DMS53 (cell line): Measurements from ENCODE around the gene ENDOD1.
"Not testable (repeated sequence)": the region's sequence is repeated elsewhere in the genome, so short reads cannot be mapped to it uniquely, and the experiment has no call there.

Source experiments
- DNase-seq: peaks from one replicate; lab custom pipeline; 2025; lab: John Stamatoyannopoulos, UW

Gene ENDOD1, protein sequence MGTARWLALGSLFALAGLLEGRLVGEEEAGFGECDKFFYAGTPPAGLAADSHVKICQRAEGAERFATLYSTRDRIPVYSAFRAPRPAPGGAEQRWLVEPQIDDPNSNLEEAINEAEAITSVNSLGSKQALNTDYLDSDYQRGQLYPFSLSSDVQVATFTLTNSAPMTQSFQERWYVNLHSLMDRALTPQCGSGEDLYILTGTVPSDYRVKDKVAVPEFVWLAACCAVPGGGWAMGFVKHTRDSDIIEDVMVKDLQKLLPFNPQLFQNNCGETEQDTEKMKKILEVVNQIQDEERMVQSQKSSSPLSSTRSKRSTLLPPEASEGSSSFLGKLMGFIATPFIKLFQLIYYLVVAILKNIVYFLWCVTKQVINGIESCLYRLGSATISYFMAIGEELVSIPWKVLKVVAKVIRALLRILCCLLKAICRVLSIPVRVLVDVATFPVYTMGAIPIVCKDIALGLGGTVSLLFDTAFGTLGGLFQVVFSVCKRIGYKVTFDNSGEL

DNA sequence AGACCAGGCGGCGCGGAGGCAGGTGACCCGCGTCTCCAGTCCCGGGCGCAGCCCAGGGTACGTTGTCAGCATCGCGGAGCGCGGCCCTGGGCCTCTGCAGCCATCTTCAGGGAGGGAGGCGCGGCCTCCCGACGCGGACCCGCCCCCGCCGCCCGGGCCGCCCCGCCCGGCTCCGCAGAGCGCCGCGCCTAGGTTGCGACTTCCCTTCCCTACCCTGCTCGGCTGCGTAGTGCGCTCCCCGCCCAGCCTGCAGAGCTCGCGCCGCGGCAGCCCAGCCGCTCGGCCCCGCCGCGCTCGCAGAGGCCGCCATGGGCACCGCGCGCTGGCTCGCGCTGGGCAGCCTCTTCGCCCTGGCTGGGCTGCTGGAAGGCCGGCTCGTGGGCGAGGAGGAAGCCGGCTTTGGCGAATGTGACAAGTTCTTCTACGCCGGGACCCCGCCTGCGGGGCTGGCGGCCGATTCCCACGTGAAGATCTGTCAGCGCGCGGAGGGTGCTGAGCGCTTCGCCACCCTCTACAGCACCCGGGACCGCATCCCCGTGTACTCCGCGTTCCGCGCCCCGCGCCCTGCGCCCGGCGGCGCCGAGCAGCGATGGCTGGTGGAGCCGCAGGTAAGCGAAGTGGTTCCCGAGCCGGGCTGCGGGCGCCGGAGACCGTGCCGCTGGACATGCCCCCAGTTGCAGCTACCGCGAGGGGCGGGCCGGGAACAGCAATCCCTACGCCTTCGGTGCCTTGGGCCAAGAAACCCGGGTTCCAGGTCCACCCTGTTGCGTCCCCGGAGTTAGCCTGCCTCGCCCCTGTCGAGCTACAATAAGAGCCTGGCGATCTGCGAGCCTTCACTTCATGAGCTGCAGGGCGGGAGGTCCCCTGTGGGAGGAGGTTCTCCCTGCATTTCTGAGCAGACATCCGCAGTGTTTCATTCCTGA is at the start of gene ENDOD1:
ENDOD1 (plus strand) TSS at position 227 of the 923 bp plus-strand sequence; CDS start at position 309, 82 bp downstream.
- DNase-seq = peak; percentile 95

DNA sequence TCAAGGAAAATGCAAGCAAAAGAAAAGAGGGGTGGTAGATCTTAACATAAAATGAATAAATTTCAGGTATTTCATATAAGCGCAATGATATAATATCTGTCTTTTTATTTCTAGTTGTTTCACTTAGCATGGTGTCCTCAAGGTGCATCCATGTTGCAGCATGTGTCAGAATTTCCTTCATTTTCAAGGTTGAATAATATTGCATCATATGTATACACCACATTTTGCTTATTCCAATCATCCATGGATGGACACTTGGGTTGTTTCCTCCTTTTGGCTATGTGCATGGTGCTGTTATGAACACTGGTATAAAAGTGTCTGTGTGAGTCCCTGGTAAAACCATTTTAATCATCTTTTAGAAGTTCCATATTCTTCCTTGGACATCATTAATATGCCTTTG is 47.4 kb upstream of the ENDOD1 start:
- DNase-seq = no peak

DNA sequence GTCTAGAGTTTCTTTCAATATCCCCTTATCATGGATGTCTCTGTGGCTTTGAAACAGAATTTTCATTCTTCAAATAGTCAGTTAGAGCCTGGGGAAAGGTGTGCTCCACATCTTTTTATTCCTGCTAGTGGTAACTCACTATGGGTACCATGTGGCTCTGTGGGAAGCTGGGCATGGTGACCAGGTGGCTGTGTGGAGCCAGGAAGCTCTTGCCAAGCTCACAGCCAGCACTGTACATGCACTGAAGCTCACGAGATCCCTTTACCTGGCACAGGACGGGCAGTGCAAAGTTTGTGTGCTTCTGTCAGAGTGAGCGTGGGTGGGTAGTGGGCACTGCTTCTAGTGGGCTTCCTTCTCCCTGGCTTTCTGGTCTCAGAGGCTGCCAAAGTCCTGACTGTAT is 46.7 kb upstream of the ENDOD1 start:
- DNase-seq = no peak

DNA sequence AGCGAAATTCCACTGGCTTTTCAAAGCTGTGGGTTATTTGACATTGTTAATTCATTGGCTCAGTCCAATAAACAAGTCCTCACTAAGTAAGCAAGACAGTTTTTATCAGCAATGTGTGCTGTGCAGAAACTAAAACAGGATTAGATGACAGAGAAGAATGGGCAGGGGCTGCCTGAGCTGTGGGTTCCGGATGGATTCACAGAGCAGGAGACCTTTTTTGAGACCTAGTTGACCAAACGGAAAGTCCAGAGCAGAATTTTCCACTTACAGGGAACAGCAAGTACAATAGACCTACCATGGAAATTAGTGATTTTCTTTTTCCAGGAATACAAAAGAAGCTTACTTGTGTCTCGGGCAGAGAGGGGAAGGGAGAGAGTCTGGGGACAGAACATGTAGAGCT is 45.6 kb upstream of the ENDOD1 start:
- no peak for DNase-seq

DNA sequence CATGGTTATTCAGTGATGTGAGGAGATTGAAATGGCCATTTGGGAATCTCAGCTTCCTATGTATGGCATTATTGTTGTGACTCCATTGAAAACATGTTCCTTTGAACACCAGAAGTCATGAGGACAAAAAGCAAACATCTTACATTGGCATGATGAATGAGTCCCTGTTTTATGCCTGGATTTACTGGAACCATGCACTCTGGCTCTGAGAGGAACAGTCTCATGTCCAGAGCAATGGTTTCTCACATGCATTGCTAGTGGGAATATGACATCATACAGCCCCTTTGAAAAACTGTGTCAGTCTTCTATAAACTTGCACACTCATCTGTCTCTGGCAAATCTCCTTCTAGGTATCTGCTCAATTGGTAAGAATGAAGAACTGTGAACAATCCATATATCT is 43.8 kb upstream of the ENDOD1 start:
- DNase-seq = no peak

DNA sequence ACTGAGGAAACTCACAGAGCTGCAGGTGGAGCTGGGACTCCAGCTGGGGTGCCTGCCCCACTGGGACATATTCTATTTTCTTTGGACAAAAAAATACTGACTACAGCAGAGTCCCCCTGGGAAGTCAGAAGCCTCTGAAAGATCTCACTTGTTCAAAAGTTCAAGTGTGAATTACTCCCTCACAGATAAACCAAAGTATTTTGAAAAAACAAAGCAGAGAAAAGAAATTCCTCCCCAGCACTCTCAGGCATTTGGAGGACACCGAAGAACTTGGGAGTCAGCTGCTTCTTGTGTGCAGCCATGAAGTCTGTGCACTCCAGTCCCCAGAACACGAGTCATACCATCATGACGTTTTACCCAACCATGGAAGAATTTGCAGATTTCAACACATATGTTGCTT is 40.5 kb upstream of the ENDOD1 start, which contains the start of gene KDM4F:
KDM4F (plus strand) TSS at position 301 of the 400 bp plus-strand sequence.
- not testable (repeated sequence) for DNase-seq

DNA sequence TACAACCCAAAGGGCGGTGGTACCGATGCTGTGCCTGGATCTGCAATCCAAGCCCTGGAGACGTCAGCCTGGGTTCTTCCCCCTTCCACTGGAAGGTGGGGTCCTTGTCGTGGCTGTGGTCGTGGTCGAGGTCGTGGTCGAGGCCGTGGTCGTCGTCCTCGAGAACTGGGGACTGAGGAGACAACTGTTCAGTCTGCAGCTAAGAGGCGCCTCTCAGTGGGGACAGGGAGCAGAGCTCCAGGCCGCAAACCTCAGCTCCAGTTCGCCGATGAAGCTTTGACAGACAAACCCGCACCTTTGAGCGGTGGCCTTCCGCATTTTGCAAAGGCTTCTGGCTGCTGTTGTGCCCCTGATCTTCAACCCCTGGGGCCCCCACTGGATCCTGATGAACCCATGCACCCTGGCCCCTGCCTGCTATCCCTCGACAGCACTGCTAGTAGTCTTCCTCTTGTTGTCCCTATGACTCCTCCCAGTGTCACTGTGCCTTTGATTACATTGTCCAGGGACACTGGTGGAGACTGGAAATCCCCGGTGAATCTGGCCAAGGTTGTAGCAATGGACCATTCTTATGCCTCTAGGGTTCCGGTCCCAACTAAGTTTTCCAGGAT is 38.9 kb upstream of the ENDOD1 start:
- no peak for DNase-seq

DNA sequence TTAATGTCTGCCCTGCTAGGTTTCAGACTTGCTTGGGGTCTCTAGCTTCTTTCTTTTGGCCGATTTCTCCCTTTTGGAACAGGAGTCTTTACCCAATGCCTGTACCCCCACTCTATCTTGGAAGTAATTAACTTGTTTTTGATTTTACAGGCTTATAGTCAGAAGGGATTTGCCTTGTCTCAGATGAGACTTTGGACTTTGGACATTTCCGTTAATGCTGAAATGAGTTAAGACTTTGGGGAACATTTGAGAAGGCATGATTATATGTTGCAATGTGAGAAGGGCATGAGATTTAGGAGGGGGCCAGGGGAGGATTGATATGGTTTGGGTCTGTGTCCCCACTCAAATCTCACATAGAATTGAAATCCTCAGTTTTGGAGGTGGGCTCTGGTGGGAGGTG is 35.3 kb upstream of the ENDOD1 start:
- DNase-seq = no peak

DNA sequence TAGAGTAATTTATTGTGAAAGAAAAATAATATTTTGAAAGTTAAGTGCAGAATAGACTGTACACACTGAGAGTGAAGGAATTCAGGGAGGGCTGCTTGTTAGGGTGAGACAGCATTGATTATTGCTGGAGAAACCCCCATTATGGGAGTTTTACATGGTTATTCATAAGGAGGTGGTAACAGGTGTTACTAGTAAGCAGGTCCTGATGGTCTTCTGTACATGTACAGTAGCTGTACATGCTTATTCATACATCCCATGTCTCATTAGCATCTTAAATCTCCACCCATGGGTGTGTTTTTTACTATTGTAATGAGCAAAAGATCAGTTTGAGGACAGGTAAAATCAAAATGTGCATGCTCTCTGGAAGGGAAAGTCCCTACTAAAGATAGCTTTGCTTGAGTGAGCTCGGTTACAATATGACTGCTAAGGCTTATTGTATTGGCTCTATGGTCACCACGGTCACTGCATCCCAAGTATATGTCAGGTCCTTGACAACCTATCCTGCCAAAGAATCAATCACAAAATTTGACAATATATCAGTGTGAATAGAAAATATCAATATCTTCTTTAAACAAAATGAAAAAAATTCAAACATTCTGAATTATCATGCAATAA is 34.3 kb upstream of the ENDOD1 start:
- no peak for DNase-seq

DNA sequence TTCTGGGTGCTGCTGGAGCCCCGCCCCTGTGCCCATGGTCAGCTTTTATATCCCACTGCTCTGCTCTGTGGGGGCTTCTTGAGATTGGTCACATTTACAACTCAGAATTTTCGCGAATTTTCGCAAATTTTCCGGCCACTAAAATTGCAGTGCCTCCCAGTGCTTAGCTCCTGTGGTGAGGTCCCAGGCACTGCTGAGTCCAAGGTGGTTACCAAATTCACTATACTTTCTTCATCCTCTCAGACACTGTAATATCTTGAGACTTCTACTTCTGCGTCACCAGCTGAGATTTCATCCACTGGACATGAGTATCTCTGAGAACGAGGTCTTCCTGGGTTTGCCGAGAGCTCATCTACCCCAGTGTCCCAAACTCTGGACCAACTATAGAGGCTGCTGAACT is 31.7 kb upstream of the ENDOD1 start:
- no peak for DNase-seq

DNA sequence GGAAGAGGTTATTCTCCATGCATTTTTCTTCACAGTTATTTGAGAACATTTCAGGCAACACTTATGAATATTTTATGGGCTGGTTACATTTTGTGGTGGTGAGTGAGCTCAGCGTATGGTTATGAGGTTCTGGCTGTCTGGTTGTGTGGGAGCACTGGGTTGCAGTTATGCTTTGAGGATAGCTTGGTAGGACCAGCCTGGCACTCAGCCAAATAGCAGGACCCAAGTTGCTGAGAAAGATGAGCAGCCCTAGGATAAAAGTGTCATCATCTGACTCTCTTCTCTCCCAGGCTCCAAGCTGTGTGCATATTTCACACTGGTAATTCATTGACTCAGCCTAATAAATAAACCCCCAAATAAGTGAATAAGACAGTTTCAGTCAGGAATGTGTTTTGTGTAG is 31.0 kb upstream of the ENDOD1 start:
- DNase-seq = no peak

DNA sequence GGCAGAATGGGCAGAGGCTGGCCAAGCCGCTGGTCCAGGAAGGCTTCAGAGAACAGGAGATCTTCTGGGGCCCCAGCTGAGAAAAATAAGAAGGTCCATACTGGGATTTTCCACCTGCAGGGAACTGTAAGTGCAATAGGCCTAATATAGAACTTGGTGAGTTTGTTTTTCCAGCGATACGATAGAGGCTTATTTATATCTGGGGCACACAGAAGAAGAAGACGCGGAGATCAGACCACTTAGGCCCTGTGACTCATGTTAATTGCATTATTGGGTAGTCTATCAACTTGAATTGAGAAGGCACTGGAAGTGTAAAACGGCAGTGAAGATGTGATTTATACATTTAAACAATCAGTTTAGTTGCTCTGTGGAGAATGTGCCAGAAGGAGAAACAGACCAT is 30.6 kb upstream of the ENDOD1 start:
- DNase-seq = no peak

DNA sequence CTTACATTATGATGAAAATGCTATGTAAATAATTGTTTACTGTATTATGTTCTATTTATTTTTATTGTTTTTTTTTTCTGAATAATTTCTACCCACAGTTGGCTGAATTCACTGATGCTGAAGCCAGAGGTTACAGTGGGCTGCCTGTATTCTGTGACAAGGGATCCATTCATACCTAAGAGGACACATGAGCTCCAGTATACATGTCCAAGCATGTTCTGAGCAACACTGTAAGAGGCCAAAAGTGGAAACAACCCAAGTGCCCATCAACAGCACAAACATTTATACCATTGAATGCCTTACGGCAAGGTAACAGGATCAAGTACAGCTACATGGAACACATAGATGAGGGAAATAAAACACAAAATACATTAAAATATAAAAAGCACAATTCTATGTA is 24.3 kb upstream of the ENDOD1 start:
- DNase-seq = peak; percentile 16

DNA sequence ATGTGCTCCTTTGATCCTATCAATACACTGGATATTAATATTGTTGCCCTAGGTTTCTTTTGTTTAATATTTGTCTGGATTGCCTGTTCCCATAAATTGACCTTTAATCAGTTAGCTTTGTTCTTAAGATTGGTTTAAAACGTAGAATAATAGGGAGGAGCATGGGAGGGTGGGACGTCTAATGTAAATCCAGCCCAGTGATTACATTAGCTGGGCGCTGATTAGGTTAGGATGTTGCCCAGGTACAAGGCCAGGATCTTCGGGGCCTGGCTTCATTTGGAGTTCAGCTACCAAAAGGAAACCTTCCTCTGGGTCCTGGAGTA is 23.0 kb upstream of the ENDOD1 start, which contains the start of gene SRSF8:
SRSF8 (plus strand) TSS at position 204 of the 323 bp plus-strand sequence. CDS start 308 bp downstream, outside the sequence.
- DNase-seq = no peak

DNA sequence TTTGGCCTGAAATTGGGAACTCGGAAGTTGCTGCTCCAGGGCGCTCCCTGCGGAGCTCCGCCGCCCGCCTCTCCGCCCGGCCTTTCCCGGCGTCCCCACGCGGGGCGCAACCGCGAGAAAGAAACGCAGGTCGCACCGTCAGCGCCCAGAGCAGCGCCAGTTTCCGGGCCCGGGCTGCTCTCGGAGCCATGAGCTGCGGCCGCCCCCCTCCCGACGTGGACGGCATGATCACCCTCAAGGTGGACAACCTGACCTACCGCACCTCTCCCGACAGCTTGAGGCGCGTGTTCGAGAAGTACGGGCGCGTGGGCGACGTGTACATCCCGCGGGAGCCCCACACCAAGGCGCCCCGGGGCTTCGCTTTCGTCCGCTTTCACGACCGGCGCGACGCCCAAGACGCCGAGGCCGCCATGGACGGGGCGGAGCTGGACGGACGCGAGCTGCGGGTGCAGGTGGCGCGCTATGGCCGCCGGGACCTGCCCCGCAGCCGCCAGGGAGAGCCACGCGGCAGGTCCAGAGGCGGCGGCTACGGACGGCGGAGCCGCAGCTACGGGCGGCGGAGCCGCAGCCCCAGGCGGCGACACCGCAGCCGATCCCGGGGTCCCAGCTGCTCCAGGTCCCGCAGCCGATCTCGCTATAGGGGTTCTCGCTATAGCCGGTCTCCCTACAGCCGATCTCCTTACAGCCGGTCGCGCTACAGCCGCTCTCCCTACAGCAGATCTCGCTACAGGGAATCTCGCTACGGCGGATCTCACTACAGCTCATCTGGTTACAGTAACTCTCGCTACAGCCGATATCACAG is 22.4 kb upstream of the ENDOD1 start:
- DNase-seq = peak; percentile 94

DNA sequence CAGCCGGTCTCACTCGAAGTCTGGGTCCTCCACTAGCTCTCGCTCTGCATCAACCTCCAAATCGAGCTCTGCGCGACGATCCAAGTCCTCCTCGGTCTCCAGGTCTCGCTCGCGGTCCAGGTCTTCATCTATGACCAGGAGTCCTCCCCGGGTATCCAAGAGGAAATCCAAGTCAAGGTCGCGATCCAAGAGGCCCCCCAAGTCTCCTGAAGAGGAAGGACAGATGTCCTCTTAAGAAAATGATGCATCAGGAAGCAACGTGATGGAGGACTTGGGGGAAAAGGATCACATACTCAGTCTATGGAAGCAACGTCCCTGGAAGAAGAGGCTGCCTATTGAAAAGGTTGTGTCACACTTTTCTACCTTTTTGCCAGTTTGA is 21.8 kb upstream of the ENDOD1 start:
- DNase-seq = no peak

DNA sequence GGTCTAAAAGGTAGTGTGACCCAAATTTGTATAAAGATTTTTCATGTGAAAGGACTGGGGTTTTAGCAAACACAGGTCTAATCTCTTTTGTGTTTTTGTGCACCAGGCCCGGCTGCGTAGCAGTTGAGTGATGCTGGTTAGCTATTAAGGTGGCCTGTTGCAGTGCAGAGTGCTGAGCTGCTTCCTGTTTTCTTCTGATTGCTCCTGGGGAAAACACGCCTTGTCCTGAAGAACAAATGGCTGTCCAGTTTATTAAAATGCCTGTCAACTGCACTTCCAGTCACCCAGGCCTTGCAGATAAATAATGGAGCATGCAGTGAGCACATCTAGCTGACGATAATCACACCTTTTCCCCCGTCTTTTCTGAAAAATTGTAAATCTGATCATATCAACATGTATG is 21.1 kb upstream of the ENDOD1 start:
- DNase-seq = peak; percentile 98

DNA sequence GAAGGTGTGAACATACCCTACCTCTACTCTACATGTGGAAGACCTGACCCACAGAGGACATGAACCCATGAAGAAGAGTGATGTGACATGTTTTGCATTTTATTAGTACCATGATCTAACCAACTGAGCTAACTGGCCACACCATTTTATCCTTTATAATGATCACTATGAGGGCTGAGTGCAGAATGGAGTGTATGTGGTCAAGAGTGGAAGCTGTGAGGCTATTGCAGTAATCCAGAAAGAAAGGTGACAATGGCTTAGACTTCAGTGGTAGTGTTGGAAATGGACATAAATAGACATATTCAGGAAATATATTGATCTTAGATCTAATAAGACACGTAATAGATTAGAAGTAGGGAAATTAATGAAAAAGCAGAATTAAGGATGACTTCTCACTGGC is 19.2 kb upstream of the ENDOD1 start:
- DNase-seq = no peak

DNA sequence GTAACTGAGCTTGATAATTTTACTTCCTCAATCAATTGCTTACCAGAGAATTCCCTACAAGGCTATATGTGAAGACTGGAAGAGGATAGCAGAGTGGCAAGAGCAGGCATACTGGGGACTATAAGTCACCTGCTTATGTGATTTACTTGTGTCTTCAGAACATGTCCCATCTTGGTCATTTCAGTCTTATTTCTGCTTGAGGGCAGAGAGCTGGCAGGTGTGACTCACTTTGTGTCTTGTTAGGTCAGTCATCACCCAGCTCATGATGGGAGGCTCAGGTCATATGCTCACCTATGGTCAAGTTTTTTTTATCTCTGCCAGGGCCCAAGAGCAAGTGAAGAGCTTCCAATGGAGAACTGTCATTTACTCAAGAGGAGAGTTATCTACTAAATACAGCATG is 16.7 kb upstream of the ENDOD1 start:
- peak; percentile 35 for DNase-seq

DNA sequence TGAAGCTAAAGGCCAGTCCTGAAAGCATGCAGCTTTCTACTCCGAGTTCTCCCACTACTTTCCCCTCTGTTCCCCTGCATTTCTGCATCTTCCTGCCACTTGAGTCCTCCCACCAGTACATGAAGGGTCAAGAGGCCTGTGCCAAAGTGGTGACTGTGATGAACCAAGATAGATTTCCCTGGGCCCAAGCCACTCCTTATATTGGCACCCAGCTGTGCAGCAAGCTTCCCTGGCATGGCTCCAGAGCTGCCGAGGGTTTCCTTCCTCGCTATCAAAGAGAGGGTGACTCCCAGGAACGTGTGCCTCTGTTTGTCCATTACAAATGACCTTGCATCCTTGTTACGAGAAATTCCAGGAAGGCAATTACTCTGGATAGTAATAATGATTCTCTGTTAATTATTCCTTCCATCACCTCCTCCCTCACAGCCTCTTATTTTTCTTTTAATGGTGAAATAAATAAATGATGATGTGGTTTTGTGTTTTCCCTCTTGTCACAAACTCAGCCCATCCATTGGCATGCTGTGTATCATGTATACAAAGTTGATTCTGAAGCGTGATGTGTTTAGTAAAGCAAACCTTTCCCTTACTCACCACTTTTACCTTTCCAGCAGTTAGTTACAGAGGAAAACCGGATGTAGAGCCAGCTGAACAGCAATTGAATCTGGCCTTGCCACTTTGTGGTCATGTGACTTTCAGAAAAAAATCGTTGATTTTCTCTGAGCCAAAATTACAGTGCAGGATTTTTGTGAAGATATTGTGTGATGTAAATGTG is 14.7 kb upstream of the ENDOD1 start:
- DNase-seq = peak; percentile 29
